GM23248 (cell line): ENCODE data around the gene GRAP. TPM values are rescaled to one million over a fixed set of nuclear protein-coding genes. Genes with fewer than 3 reads are reported as not detected.

ENCODE experiments used
- DNase-seq: peaks from one replicate; pipeline ENCODE4 v3.0.0-alpha.2; 2015
- H2AFZ ChIP-seq: fragments of 200-600 bp; sonication (generic); 2 replicates; pipeline ENCODE4 v1.6.1; 2016; ENCODE audit warnings: antibody characterized with exemption
- H3F3A ChIP-seq: fragments of 200-600 bp; sonication (generic); 2 replicates; pipeline ENCODE4 v1.6.1; 2016; ENCODE audit warnings: mild to moderate bottlenecking, antibody characterized with exemption, mixed run types; ENCODE audit not compliant: insufficient read depth
- H3K27ac ChIP-seq: fragments of 200-600 bp; sonication (generic); 2 replicates; pipeline ENCODE4 v1.5.1; 2016; ENCODE audit warnings: mild to moderate bottlenecking
- H3K27me3 ChIP-seq: fragments of 200-600 bp; sonication (generic); replicated peaks from 2 replicates; pipeline ENCODE4 v1.6.1; 2016; ENCODE audit warnings: mild to moderate bottlenecking; ENCODE audit not compliant: insufficient read depth
- H3K36me3 ChIP-seq: fragments of 200-600 bp; sonication (generic); 2 replicates; pipeline ENCODE4 v1.6.1; 2016; ENCODE audit warnings: low read depth, mild to moderate bottlenecking
- H3K4me1 ChIP-seq: fragments of 200-600 bp; sonication (generic); 2 replicates; pipeline ENCODE4 v1.6.1; 2016; ENCODE audit warnings: mild to moderate bottlenecking; ENCODE audit not compliant: insufficient read depth
- H3K4me2 ChIP-seq: fragments of 200-600 bp; sonication (generic); one replicate; pipeline ENCODE4 v1.6.1; 2016; ENCODE audit warnings: mild to moderate bottlenecking; ENCODE audit not compliant: unreplicated experiment
- H3K4me3 ChIP-seq: fragments of 200-600 bp; sonication (generic); 2 replicates; pipeline ENCODE4 v1.5.1; 2016; ENCODE audit warnings: mild to moderate bottlenecking
- H3K79me2 ChIP-seq: fragments of 200-600 bp; sonication (generic); 2 replicates; pipeline ENCODE4 v1.6.1; 2016; ENCODE audit warnings: mild to moderate bottlenecking; ENCODE audit not compliant: insufficient read depth
- H3K9ac ChIP-seq: fragments of 200-600 bp; sonication (generic); 2 replicates; pipeline ENCODE4 v1.6.1; 2016; ENCODE audit warnings: mild to moderate bottlenecking
- H3K9me2 ChIP-seq: fragments of 200-600 bp; sonication (generic); 2 replicates; pipeline ENCODE4 v1.6.1; 2016; ENCODE audit warnings: mixed run types, mild to moderate bottlenecking, moderate library complexity; ENCODE audit not compliant: insufficient read depth
- H3K9me3 ChIP-seq: fragments of 200-600 bp; sonication (generic); one replicate; pipeline ENCODE4 v1.6.1; 2017; ENCODE audit warnings: low read depth
- H4K20me1 ChIP-seq: fragments of 200-600 bp; sonication (generic); 2 replicates; pipeline ENCODE4 v1.6.0; 2016; ENCODE audit not compliant: insufficient read depth
- EZH2 ChIP-seq: fragments of 200-600 bp; sonication (generic); IDR thresholded peaks from 2 replicates; pipeline ENCODE4 v1.6.1; 2018; ENCODE audit warnings: antibody characterized with exemption, mild to moderate bottlenecking; ENCODE audit not compliant: insufficient read depth, poor library complexity, severe bottlenecking
- EZH2phosphoT487 ChIP-seq: fragments of 200-600 bp; sonication (generic); IDR thresholded peaks from 2 replicates; pipeline ENCODE4 v1.6.1; 2018; ENCODE audit warnings: antibody characterized with exemption, moderate library complexity, mild to moderate bottlenecking, low read depth; ENCODE audit not compliant: insufficient read depth
- WGBS, 2 experiments: methylation state at CpG; one replicate each; pipeline ENCODE4 v1.1.6; 2015 to 2017; ENCODE audit warnings: low lambda C conversion rate in 2 of 2, low coverage in 1 of 2; ENCODE audit errors: missing lambda C conversion rate in 2 of 2; 5-methylcytosine and 5-hydroxymethylcytosine counted together
- in situ Hi-C: fragments of 300-500 bp; cut with MboI; formaldehyde crosslinking; loops from 2 replicates; pipeline ENCODE4 v1.15.0; 2020
- polyA plus RNA-seq: library from polyadenylated mRNA; unstranded; fragments of >200 nt; fragmentation: Nextera tagmentation; extraction: Ambion mirVana; gene quantifications from 2 replicates; pipeline ENCODE4 v1.2.1, GENCODE V29; 2016
- total RNA-seq: library from RNA; depleted of rRNA; stranded (reverse); fragments of >200 nt; shearing (Covaris generic); gene quantifications from 2 replicates; pipeline ENCODE4 v1.2.3, GENCODE V29; 2014

Gene GRAP
- total and polyA plus RNA-seq, 2 experiments from 2014 or later, result not detected

- H3K27me3 ChIP-seq, result no peaks in the 10 kb centered on the region
- H3K4me1 ChIP-seq, result no peaks in the 10 kb centered on the region
- H3K4me2 ChIP-seq, result no peak overlapping the region
- DNase-seq, result no peak
- H3F3A ChIP-seq, result no peaks in the 10 kb centered on the region
- H3K36me3 ChIP-seq, result no peaks in the 10 kb centered on the region; the same call in 1 of the 2 replicates
- H3K27ac ChIP-seq, result no peak overlapping the region
- H3K9ac ChIP-seq, result no peak overlapping the region
- H3K9me2 ChIP-seq, result no peaks in the 10 kb centered on the region
- no peak overlapping the region for H3K4me3 ChIP-seq
- 93 to 94% methylated on average over 9 of the region's 9 CpGs for WGBS, 2 experiments
- H3K79me2 ChIP-seq, result peaks cover 75% of the 10 kb centered on the region
- in situ Hi-C loops, result no loop called here
- no peaks in the 10 kb centered on the region for H4K20me1 ChIP-seq
- H2AFZ ChIP-seq, result no peak overlapping the region
- no peak for TF ChIP-seq EZH2phosphoT487
- H3K9me3 ChIP-seq, result no peaks in the 10 kb centered on the region
These were observed 58.1 kb downstream of the GRAP start for GRCh38 chr17:18988546-18989173.

GRCh38 chr17:18987862-18988545 is 58.8 kb downstream of the GRAP start:
- in situ Hi-C loops, result no loop called here
- Histone ChIP-seq H3K27ac (no peak overlapping the region), H3K36me3 (no peaks in the 10 kb centered on the region; the same call in 1 of the 2 replicates), H3K4me2 (no peak overlapping the region), H3K27me3 (no peaks in the 10 kb centered on the region), H3K9me3 (no peaks in the 10 kb centered on the region), H3K4me3 (no peak overlapping the region), H3K9ac (no peak overlapping the region), H3F3A (no peaks in the 10 kb centered on the region), H2AFZ (no peak overlapping the region), H3K9me2 (no peaks in the 10 kb centered on the region), H3K79me2 (peaks cover 73% of the 10 kb centered on the region), H4K20me1 (no peaks in the 10 kb centered on the region), H3K4me1 (no peaks in the 10 kb centered on the region)
- DNase-seq, result no peak
- TF ChIP-seq EZH2, result no peak
- 94 to 96% methylated on average over 14 of the region's 14 CpGs for WGBS, 2 experiments

GRCh38 chr17:18987230-18987610 is 59.5 kb downstream of the GRAP start:
- H3F3A ChIP-seq, result peaks cover 4% of the 10 kb centered on the region; the same call in 1 of the 2 replicates
- H2AFZ ChIP-seq, result no peak overlapping the region
- no peak overlapping the region for H3K9ac ChIP-seq
- TF ChIP-seq EZH2phosphoT487, result no peak
- no peak for TF ChIP-seq EZH2
- 83% methylated on average over 9 of the region's 9 CpGs for WGBS, 2 experiments
- peaks cover 73% of the 10 kb centered on the region for H3K79me2 ChIP-seq
- DNase-seq, result no peak
- no peaks in the 10 kb centered on the region; the same call in none of the 2 replicates for H3K4me1 ChIP-seq
- H4K20me1 ChIP-seq, result no peaks in the 10 kb centered on the region
- no peaks in the 10 kb centered on the region for H3K9me2 ChIP-seq
- H3K27ac ChIP-seq, result no peak overlapping the region
- H3K4me2 ChIP-seq, result no peak overlapping the region
- no peaks in the 10 kb centered on the region for H3K9me3 ChIP-seq
- H3K27me3 ChIP-seq, result no peaks in the 10 kb centered on the region
- no peak overlapping the region for H3K4me3 ChIP-seq
- no peaks in the 10 kb centered on the region; the same call in 1 of the 2 replicates for H3K36me3 ChIP-seq
- in situ Hi-C loops, result no loop called here

GRCh38 chr17:18986541-18987229 is 60.1 kb downstream of the GRAP start:
- H3K4me2 ChIP-seq, result no peak overlapping the region
- no peaks in the 10 kb centered on the region for H3K9me3 ChIP-seq
- DNase-seq, result no peak
- TF ChIP-seq EZH2 (no peak), EZH2phosphoT487 (no peak)
- peaks cover 70% of the 10 kb centered on the region for H3K79me2 ChIP-seq
- peaks cover 2% of the 10 kb centered on the region for H3K4me1 ChIP-seq
- H3F3A ChIP-seq, result peaks cover 4% of the 10 kb centered on the region; the same call in 1 of the 2 replicates
- H4K20me1 ChIP-seq, result no peaks in the 10 kb centered on the region
- H3K9me2 ChIP-seq, result no peaks in the 10 kb centered on the region
- H3K27me3 ChIP-seq, result no peaks in the 10 kb centered on the region
- in situ Hi-C loops, result no loop called here
- H3K9ac ChIP-seq, result no peak overlapping the region
- no peaks in the 10 kb centered on the region; the same call in 1 of the 2 replicates for H3K36me3 ChIP-seq
- H2AFZ ChIP-seq, result no peak overlapping the region
- 90 to 93% methylated on average over 19 to 21 of the region's 21 CpGs for WGBS, 2 experiments
- no peak overlapping the region for H3K4me3 ChIP-seq
- no peak overlapping the region for H3K27ac ChIP-seq
